ENCODE data around the gene CLSTN1. TPM values are rescaled to one million over a fixed set of nuclear protein-coding genes. Genes with fewer than 3 reads are reported as not detected.
A peak's percentile ranks its signal among the peaks of the same experiment; 100 is the strongest.

The CLSTN1 gene
- total RNA-seq, 1 experiment from 2014 or later, result 119 TPM

GRCh38 chr1:9701665-9702064 lies 122.1 kb downstream of the CLSTN1 start (continued):
- no peak for TF ChIP-seq ZBTB43 (CRISPR knock-in tag; IDR thresholded peaks at IDR 0.05)
- TF ChIP-seq ZNF232 (CRISPR knock-in tag; IDR thresholded peaks at IDR 0.05), result no peak

- no peaks in the 10 kb centered on the region for H3K27me3 Mint-ChIP-seq (ENCODE audit: low read depth)
- H3K4me3 Mint-ChIP-seq, result no peak overlapping the region
- peak; percentile 28; the same call in 1 of the 2 replicates for ATAC-seq
- no peak for TF ChIP-seq NR3C1 (CRISPR knock-in tag; conservative IDR thresholded peaks at IDR 0.05; ENCODE audit: low read depth)
- no peak for TF ChIP-seq GRHL2 (CRISPR knock-in tag; IDR thresholded peaks at IDR 0.05; ENCODE audit: insufficient replicate concordance, severe bottlenecking)
- no peak for TF ChIP-seq ZNF425 (CRISPR knock-in tag; conservative IDR thresholded peaks at IDR 0.05)
- no peak for TF ChIP-seq FOXP1 (CRISPR knock-in tag; IDR thresholded peaks at IDR 0.05; ENCODE audit: borderline replicate concordance)
- TF ChIP-seq NR1H2 (CRISPR knock-in tag; IDR thresholded peaks at IDR 0.05), result no peak
- no peak for TF ChIP-seq GABPB1 (CRISPR knock-in tag; IDR thresholded peaks at IDR 0.05)
- TF ChIP-seq, protein P1, sequence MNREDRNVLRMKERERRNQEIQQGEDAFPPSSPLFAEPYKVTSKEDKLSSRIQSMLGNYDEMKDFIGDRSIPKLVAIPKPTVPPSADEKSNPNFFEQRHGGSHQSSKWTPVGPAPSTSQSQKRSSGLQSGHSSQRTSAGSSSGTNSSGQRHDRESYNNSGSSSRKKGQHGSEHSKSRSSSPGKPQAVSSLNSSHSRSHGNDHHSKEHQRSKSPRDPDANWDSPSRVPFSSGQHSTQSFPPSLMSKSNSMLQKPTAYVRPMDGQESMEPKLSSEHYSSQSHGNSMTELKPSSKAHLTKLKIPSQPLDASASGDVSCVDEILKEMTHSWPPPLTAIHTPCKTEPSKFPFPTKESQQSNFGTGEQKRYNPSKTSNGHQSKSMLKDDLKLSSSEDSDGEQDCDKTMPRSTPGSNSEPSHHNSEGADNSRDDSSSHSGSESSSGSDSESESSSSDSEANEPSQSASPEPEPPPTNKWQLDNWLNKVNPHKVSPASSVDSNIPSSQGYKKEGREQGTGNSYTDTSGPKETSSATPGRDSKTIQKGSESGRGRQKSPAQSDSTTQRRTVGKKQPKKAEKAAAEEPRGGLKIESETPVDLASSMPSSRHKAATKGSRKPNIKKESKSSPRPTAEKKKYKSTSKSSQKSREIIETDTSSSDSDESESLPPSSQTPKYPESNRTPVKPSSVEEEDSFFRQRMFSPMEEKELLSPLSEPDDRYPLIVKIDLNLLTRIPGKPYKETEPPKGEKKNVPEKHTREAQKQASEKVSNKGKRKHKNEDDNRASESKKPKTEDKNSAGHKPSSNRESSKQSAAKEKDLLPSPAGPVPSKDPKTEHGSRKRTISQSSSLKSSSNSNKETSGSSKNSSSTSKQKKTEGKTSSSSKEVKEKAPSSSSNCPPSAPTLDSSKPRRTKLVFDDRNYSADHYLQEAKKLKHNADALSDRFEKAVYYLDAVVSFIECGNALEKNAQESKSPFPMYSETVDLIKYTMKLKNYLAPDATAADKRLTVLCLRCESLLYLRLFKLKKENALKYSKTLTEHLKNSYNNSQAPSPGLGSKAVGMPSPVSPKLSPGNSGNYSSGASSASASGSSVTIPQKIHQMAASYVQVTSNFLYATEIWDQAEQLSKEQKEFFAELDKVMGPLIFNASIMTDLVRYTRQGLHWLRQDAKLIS (CRISPR knock-in tag; IDR thresholded peaks at IDR 0.05; ENCODE audit: borderline replicate concordance), result no peak
- no peak for TF ChIP-seq ZNF532 (CRISPR knock-in tag; IDR thresholded peaks at IDR 0.05; ENCODE audit: borderline replicate concordance)
- no peak for TF ChIP-seq CTCF (IDR thresholded peaks at IDR 0.05)
- TF ChIP-seq, protein P2, sequence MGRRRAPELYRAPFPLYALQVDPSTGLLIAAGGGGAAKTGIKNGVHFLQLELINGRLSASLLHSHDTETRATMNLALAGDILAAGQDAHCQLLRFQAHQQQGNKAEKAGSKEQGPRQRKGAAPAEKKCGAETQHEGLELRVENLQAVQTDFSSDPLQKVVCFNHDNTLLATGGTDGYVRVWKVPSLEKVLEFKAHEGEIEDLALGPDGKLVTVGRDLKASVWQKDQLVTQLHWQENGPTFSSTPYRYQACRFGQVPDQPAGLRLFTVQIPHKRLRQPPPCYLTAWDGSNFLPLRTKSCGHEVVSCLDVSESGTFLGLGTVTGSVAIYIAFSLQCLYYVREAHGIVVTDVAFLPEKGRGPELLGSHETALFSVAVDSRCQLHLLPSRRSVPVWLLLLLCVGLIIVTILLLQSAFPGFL (CRISPR knock-in tag; IDR thresholded peaks at IDR 0.05; ENCODE audit: borderline replicate concordance), result no peak
- TF ChIP-seq CREM (CRISPR knock-in tag; IDR thresholded peaks at IDR 0.05), result no peak
- peaks cover 7% of the 10 kb centered on the region for H3K9me3 Mint-ChIP-seq
- 0 out of 2 replicates have a peak overlapping the region, but pooled peaks have one; percentile 14 for H3K27ac Mint-ChIP-seq
- H3K36me3 Mint-ChIP-seq, result peaks cover 5% of the 10 kb centered on the region; the same call in 1 of the 2 replicates
- peaks cover 10% of the 10 kb centered on the region for H3K4me1 Mint-ChIP-seq
- ChIA-PET POLR2A (interaction anchor here (0.7 kb wide), 1 partner anchor 192 kb away, joined by 3 read pairs; no protein-coding TSS in a partner anchor), CTCF (interaction anchor here (0.6 to 1.2 kb wide), 4 partner anchors 20 to 251 kb away, joined by 3 to 4 read pairs (median 4); no protein-coding TSS in a partner anchor)
- no peak for DNase-seq (ENCODE audit: low spot score)
These were observed 123.4 kb downstream of the CLSTN1 start for GRCh38 chr1:9700340-9700739.
